Caco-2 (cell line): Measurements from ENCODE around the gene STX1B. TPM values are rescaled to one million over a fixed set of nuclear protein-coding genes. Genes with fewer than 3 reads are reported as not detected.
A peak's percentile ranks its signal among the peaks of the same experiment; 100 is the strongest.

Experiments
- BruUV-seq: library from RNA; stranded (reverse); fragments of 400-500 nt; replicated peaks from 2 replicates; lab custom pipeline; 2021; lab: Mats Ljungman, UMichigan
- CTCF ChIA-PET: fragments of 300-600 bp; sonication (Branson Sonifier 250); formaldehyde crosslinking; loops from one replicate; lab custom pipeline; 2022; ENCODE audit warnings: antibody characterized with exemption; lab: Charles Lee
- POLR2A ChIA-PET: fragments of 300-600 bp; sonication (Branson Sonifier 250); formaldehyde crosslinking; loops from one replicate; lab custom pipeline; 2022; ENCODE audit warnings: antibody characterized with exemption; lab: Charles Lee
- DNase-seq, 2 experiments: peaks; one replicate each; pipeline versions ENCODE4 v3.0.0 to v3.0.0-alpha.2; 2020 to 2022
- H3K27me3 ChIP-seq: replicated peaks from 2 replicates; pipeline ENCODE4 v1.6.0; 2011; ENCODE audit warnings: low read length; ENCODE audit not compliant: control insufficient read depth, insufficient read depth
- H3K36me3 ChIP-seq: 2 replicates; pipeline ENCODE4 v1.5.1; 2011; ENCODE audit warnings: low read length; ENCODE audit not compliant: control insufficient read depth, insufficient read depth
- H3K4me1 ChIP-seq: fragments of 250-450 bp; sonication (Bioruptor Pico); 2 replicates; pipeline ENCODE4 v1.5.1; 2020; ENCODE audit warnings: mild to moderate bottlenecking
- H3K4me3 ChIP-seq: 2 replicates; pipeline ENCODE4 v1.5.1; 2011; ENCODE audit warnings: low read depth, mild to moderate bottlenecking, control low read depth, low read length
- H3K9me3 ChIP-seq: fragments of 250-450 bp; sonication (Bioruptor Pico); 2 replicates; pipeline ENCODE4 v1.5.1; 2020; ENCODE audit warnings: mild to moderate bottlenecking, moderate library complexity
- H3K27ac Mint-ChIP-seq: one replicate; pipeline ENCODE4 v1.8.0; 2022; ENCODE audit warnings: mixed read lengths; ENCODE audit not compliant: unreplicated experiment
- H3K27me3 Mint-ChIP-seq: one replicate; pipeline ENCODE4 v1.8.0; 2022; ENCODE audit warnings: mixed read lengths; ENCODE audit not compliant: insufficient read depth, unreplicated experiment
- H3K36me3 Mint-ChIP-seq: one replicate; pipeline ENCODE4 v1.8.0; 2022; ENCODE audit warnings: mild to moderate bottlenecking, mixed read lengths; ENCODE audit not compliant: insufficient read depth, unreplicated experiment
- H3K4me1 Mint-ChIP-seq: one replicate; pipeline ENCODE4 v1.8.0; 2022; ENCODE audit warnings: low read depth, mixed read lengths; ENCODE audit not compliant: unreplicated experiment
- H3K4me3 Mint-ChIP-seq: one replicate; pipeline ENCODE4 v1.8.0; 2022; ENCODE audit warnings: mild to moderate bottlenecking, moderate library complexity, mixed read lengths; ENCODE audit not compliant: unreplicated experiment
- H3K9me3 Mint-ChIP-seq: one replicate; pipeline ENCODE4 v1.8.0; 2022; ENCODE audit warnings: mixed read lengths; ENCODE audit not compliant: unreplicated experiment
- intact Hi-C: fragments of 100-400 bp; cut with micrococcal nuclease; formaldehyde crosslinking; loops from one replicate; pipeline ENCODE4 v1.10.0; 2022; ENCODE audit not compliant: unreplicated experiment
- total RNA-seq: library from RNA; stranded (reverse); gene quantifications from 2 replicates; pipeline ENCODE4 v1.2.3, GENCODE V29; 2022
- TF ChIP-seq, protein P1 (sequence below), 2 experiments: fragments of 200-600 bp in 1 of 2; IDR thresholded peaks; 1 replicate in 1 of 2; 2 replicates in 1 of 2; pipeline versions ENCODE4 v1.5.1 to v1.8.0; 2011 to 2022; ENCODE audit warnings: antibody characterized with exemption in 1 of 2, control low read depth in 1 of 2, inconsistent platforms in 1 of 2, low read depth in 1 of 2, low read length in 1 of 2, mild to moderate bottlenecking in 1 of 2, moderate library complexity in 1 of 2; ENCODE audit not compliant: insufficient read depth in 1 of 2, severe bottlenecking in 1 of 2, unreplicated experiment in 1 of 2

STX1B gene
- total RNA-seq, 1 experiment from 2014 or later, result 0.77 TPM

DNA sequence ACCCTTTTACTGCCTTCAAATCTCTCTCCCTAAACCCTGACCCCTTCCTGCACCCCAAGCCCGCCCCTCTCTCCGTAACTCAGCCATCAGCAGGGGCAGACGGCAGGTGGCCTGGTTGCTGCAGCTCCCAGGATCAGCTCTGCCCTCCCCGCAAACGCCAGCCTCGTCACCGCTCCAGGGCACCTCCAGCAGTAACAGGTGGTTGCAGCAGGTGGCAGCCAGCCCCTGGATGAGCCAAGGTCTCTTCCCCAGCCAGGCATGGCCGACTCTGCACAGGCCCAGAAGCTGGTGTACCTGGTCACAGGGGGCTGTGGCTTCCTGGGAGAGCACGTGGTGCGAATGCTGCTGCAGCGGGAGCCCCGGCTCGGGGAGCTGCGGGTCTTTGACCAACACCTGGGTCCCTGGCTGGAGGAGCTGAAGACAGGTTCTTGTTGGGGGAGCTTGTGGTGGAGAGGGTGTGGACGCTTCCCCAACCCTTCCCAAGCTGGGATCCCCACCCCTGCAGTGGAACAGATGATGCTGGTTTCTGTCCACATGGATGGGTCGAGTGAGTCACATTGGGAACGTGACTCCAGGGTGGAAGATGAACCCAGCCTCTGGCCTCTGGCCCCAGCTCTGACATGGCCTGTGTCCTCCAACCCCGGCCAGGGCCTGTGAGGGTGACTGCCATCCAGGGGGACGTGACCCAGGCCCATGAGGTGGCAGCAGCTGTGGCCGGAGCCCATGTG lies 24.9 kb downstream of the STX1B start:
- Mint-ChIP-seq H3K9me3 (no peaks in the 10 kb centered on the region), H3K27ac (no peak overlapping the region), H3K36me3 (peaks cover 14% of the 10 kb centered on the region), H3K4me1 (peaks cover 6% of the 10 kb centered on the region), H3K27me3 (no peaks in the 10 kb centered on the region), H3K4me3 (peak overlapping the region; percentile 59)
- H3K36me3 ChIP-seq, result no peaks in the 10 kb centered on the region
- peaks cover 7% of the 10 kb centered on the region for H3K4me1 ChIP-seq
- DNase-seq, result peak; percentile 50 to 56
- BruUV-seq, result no TSS peak
- ChIA-PET CTCF (interaction anchor here (1.0 to 1.9 kb wide), 6 partner anchors 11 to 457 kb away, joined by 3 to 13 read pairs (median 5); partner anchors contain the start of genes KAT8, ZNF646, ZNF668 and ZNF843), POLR2A (no interaction called here)
- TF ChIP-seq, protein P1, sequence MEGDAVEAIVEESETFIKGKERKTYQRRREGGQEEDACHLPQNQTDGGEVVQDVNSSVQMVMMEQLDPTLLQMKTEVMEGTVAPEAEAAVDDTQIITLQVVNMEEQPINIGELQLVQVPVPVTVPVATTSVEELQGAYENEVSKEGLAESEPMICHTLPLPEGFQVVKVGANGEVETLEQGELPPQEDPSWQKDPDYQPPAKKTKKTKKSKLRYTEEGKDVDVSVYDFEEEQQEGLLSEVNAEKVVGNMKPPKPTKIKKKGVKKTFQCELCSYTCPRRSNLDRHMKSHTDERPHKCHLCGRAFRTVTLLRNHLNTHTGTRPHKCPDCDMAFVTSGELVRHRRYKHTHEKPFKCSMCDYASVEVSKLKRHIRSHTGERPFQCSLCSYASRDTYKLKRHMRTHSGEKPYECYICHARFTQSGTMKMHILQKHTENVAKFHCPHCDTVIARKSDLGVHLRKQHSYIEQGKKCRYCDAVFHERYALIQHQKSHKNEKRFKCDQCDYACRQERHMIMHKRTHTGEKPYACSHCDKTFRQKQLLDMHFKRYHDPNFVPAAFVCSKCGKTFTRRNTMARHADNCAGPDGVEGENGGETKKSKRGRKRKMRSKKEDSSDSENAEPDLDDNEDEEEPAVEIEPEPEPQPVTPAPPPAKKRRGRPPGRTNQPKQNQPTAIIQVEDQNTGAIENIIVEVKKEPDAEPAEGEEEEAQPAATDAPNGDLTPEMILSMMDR (IDR thresholded peaks at IDR 0.05; ENCODE audit: insufficient read depth in 1 of 2, low read depth in 1 of 2, low read length in 1 of 2, severe bottlenecking in 1 of 2, unreplicated experiment in 1 of 2), result peak in 1 of 2 experiments; percentile 50
- H3K4me3 ChIP-seq, result no peak overlapping the region
- no peaks in the 10 kb centered on the region for H3K9me3 ChIP-seq
- intact Hi-C loops, result loop anchor here (2.0 to 5.0 kb wide), 3 partner anchors 31 to 157 kb away; no protein-coding TSS in a partner anchor
- no peaks in the 10 kb centered on the region for H3K27me3 ChIP-seq

DNA sequence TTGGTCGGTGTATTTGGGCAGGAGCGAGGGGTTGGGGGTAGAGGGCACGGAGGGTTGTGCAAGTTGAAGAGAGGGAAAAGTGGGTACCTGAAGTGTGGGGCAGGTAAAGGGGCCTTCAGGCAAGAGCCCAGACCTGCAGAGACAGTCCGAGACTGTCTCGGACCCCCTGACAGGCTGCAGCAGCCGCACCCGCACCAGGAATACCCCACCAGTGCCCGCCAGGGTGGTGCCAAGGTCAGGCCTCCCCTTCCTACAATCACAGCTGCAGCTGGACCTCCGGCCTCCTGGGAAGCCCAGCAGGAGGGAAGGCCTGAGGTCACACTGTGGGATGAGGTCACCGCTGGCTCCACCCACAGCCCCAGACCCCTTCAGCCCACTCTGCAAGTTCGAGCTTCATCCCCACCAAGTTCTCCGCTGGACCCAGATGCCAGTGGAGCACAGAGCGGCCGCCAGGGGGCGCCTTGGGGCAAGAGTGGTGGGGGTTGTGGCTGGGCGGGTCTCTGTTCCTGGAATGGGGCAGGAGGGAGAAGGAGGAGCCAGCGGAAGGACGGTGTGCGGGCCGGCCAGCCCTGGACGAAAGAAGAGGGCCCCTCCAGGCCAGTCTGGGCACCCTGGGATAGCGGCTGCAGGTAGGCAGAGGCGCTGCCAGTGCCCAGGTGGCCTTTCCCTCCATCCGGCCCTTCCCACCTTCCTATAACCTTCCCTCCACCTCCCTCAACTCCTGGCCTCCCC lies 25.6 kb downstream of the STX1B start, which contains the start of gene HSD3B7:
HSD3B7 (plus strand) TSS at position 539 of the 732 bp plus-strand sequence. CDS start 452 bp downstream, outside the sequence.
- no peaks in the 10 kb centered on the region for H3K36me3 ChIP-seq
- TF ChIP-seq, protein P1 (IDR thresholded peaks at IDR 0.05; ENCODE audit: insufficient read depth in 1 of 2, low read depth in 1 of 2, low read length in 1 of 2, severe bottlenecking in 1 of 2, unreplicated experiment in 1 of 2), result peak; percentile 83 to 93
- Mint-ChIP-seq H3K27me3 (no peaks in the 10 kb centered on the region), H3K27ac (no peak within 1 kb of the TSS), H3K36me3 (peaks cover 19% of the 10 kb centered on the region), H3K4me1 (peaks cover 6% of the 10 kb centered on the region), H3K9me3 (no peaks in the 10 kb centered on the region), H3K4me3 (peak within 1 kb of the TSS; percentile 59)
- DNase-seq, result peak; percentile 83 to 90
- ChIA-PET CTCF (interaction anchor here (0.6 to 1.9 kb wide), 9 partner anchors 12 to 458 kb away, joined by 3 to 13 read pairs (median 5); partner anchors contain the start of genes KAT8, PRSS8, ZNF646 and ZNF668), POLR2A (no interaction called here)
- peaks cover 7% of the 10 kb centered on the region for H3K4me1 ChIP-seq
- intact Hi-C loops, result loop anchor here (2.0 to 5.0 kb wide), 3 partner anchors 32 to 157 kb away; no protein-coding TSS in a partner anchor
- BruUV-seq, result no TSS peak
- H3K4me3 ChIP-seq, result 0 out of 2 replicates have a peak within 1 kb of the TSS, but pooled peaks have one; percentile 15
- H3K9me3 ChIP-seq, result no peaks in the 10 kb centered on the region
- no peaks in the 10 kb centered on the region for H3K27me3 ChIP-seq
